Measurements from ENCODE around the gene RPS19BP1.

The RPS19BP1 gene

GRCh38 chr22:39532215-39533073, at the start of gene RPS19BP1:
RPS19BP1 (minus strand) TSS chr22:39532748; CDS start chr22:39532738, 10 bp downstream.
- peak; percentile 95 for DNase-seq

GRCh38 chr22:39581303-39581702, 48.8 kb upstream of the RPS19BP1 start:
- no peak for DNase-seq

GRCh38 chr22:39580795-39581194, 48.2 kb upstream of the RPS19BP1 start:
- DNase-seq = no peak

- no peak for DNase-seq
Measured at GRCh38 chr22:39580006-39580441, 47.5 kb upstream of the RPS19BP1 start.

GRCh38 chr22:39577900-39578299, 45.4 kb upstream of the RPS19BP1 start:
- no peak for DNase-seq

- DNase-seq = no peak
Measured at GRCh38 chr22:39577366-39577765, 44.8 kb upstream of the RPS19BP1 start.

GRCh38 chr22:39576027-39576426, 43.5 kb upstream of the RPS19BP1 start:
- no peak for DNase-seq

GRCh38 chr22:39575552-39575825, 42.9 kb upstream of the RPS19BP1 start:
- DNase-seq = no peak

- no peak for DNase-seq
Measured at GRCh38 chr22:39574779-39575551, 42.4 kb upstream of the RPS19BP1 start.

- DNase-seq = no peak
Measured at GRCh38 chr22:39571538-39571937, 39.0 kb upstream of the RPS19BP1 start.

GRCh38 chr22:39570665-39571064, 38.1 kb upstream of the RPS19BP1 start, which contains the start of gene CACNA1I:
CACNA1I (plus strand) TSS chr22:39570753; CDS start chr22:39570753, 0 bp downstream.
- DNase-seq = no peak

GRCh38 chr22:39570226-39570625, 37.7 kb upstream of the RPS19BP1 start:
- no peak for DNase-seq

GRCh38 chr22:39569066-39569465, 36.5 kb upstream of the RPS19BP1 start:
- no peak for DNase-seq

GRCh38 chr22:39568278-39568981, 35.9 kb upstream of the RPS19BP1 start:
- DNase-seq = no peak

- no peak for DNase-seq
Measured at GRCh38 chr22:39567135-39567946, 34.8 kb upstream of the RPS19BP1 start.

GRCh38 chr22:39565414-39565944, 32.9 kb upstream of the RPS19BP1 start:
- no peak for DNase-seq

- no peak for DNase-seq
Measured at GRCh38 chr22:39563571-39564428, 31.3 kb upstream of the RPS19BP1 start.

GRCh38 chr22:39562839-39563489, 30.4 kb upstream of the RPS19BP1 start:
- no peak for DNase-seq

- DNase-seq = no peak
Measured at GRCh38 chr22:39560127-39560526, 27.6 kb upstream of the RPS19BP1 start.

- no peak for DNase-seq
Measured at GRCh38 chr22:39559456-39560105, 27.0 kb upstream of the RPS19BP1 start.
